Neural cell (in vitro differentiated cells): Measurements from ENCODE around the gene BABAM2. TPM values are rescaled to one million over a fixed set of nuclear protein-coding genes. Genes with fewer than 3 reads are reported as not detected.

Experiments
- H2AFZ ChIP-seq: fragments of 200-600, 300-800 bp; sonication (generic), shearing (Covaris generic); 2 replicates; pipeline ENCODE4 v1.6.0; 2014; ENCODE audit warnings: low read depth, mild to moderate bottlenecking, antibody characterized with exemption, low read length, moderate library complexity
- H3F3A ChIP-seq: fragments of 200-600 bp; shearing (Covaris generic); 2 replicates; pipeline ENCODE4 v1.6.1; 2016; ENCODE audit warnings: mild to moderate bottlenecking, moderate library complexity, mixed read lengths, antibody characterized with exemption, low read length; ENCODE audit not compliant: insufficient read depth, poor library complexity, severe bottlenecking
- H3K27ac ChIP-seq: fragments of 200-600, 300-800 bp; sonication (generic), shearing (Covaris generic); 2 replicates; pipeline ENCODE4 v1.5.1; 2014; ENCODE audit warnings: mild to moderate bottlenecking, low read length, moderate library complexity
- H3K27me3 ChIP-seq: fragments of 300-800, 200-600 bp; sonication (generic), shearing (Covaris generic); 2 replicates; pipeline ENCODE4 v1.6.0; 2014; ENCODE audit warnings: mild to moderate bottlenecking, low read depth, low read length, moderate library complexity; ENCODE audit not compliant: insufficient read depth
- H3K36me3 ChIP-seq: fragments of 300-800, 200-600 bp; sonication (generic), shearing (Covaris generic); 2 replicates; pipeline ENCODE4 v1.5.1; 2014; ENCODE audit warnings: mild to moderate bottlenecking, antibody characterized with exemption, low read length, moderate library complexity; ENCODE audit not compliant: insufficient read depth
- H3K4me2 ChIP-seq: fragments of 300-800, 200-600 bp; sonication (generic), shearing (Covaris generic); 2 replicates; pipeline ENCODE4 v1.6.0; 2014; ENCODE audit warnings: mild to moderate bottlenecking, low read length
- H3K4me3 ChIP-seq: fragments of 300-800, 200-600 bp; sonication (generic), shearing (Covaris generic); 2 replicates; pipeline ENCODE4 v1.5.1; 2014; ENCODE audit warnings: mild to moderate bottlenecking, low read length, moderate library complexity
- H3K79me2 ChIP-seq: fragments of 200-600 bp; shearing (Covaris generic); replicated peaks from 2 replicates; pipeline ENCODE4 v1.6.0; 2014; ENCODE audit warnings: mild to moderate bottlenecking, low read length, moderate library complexity; ENCODE audit not compliant: insufficient read depth
- H3K9ac ChIP-seq: fragments of 300-800, 200-600 bp; sonication (generic), shearing (Covaris generic); 2 replicates; pipeline ENCODE4 v1.6.1; 2016; ENCODE audit warnings: mild to moderate bottlenecking, low read length, mixed read lengths
- H3K9me2 ChIP-seq: fragments of 200-600 bp; shearing (Covaris generic); 2 replicates; pipeline ENCODE4 v1.6.1; 2016; ENCODE audit warnings: mild to moderate bottlenecking, low read length, mixed read lengths; ENCODE audit not compliant: insufficient read depth
- H3K9me3 ChIP-seq: fragments of 200-600, 300-800 bp; sonication (generic), shearing (Covaris generic); 2 replicates; pipeline ENCODE4 v1.6.1; 2016; ENCODE audit warnings: mild to moderate bottlenecking, mixed run types, low read length, moderate library complexity, mixed read lengths
- H4K20me1 ChIP-seq: fragments of 200-600 bp; shearing (Covaris generic); 2 replicates; pipeline ENCODE4 v1.6.1; 2016; ENCODE audit warnings: mild to moderate bottlenecking, mixed run types; ENCODE audit not compliant: insufficient read depth
- CTCF ChIP-seq: fragments of 450-650 bp; IDR thresholded peaks from 2 replicates; pipeline ENCODE4 v1.5.1; 2014; ENCODE audit warnings: antibody characterized with exemption, mild to moderate bottlenecking, moderate library complexity; ENCODE audit not compliant: poor library complexity, severe bottlenecking
- EP300 ChIP-seq: fragments of 450-650 bp; conservative IDR thresholded peaks from 2 replicates; pipeline ENCODE4 v1.6.1; 2014; ENCODE audit warnings: antibody characterized with exemption, mild to moderate bottlenecking, moderate library complexity; ENCODE audit not compliant: poor library complexity, severe bottlenecking
- EZH2 ChIP-seq: fragments of 200-600, 300-800 bp; shearing (Covaris generic), sonication (generic); IDR thresholded peaks from 2 replicates; pipeline ENCODE4 v1.6.1; 2014; ENCODE audit warnings: antibody characterized with exemption, low read length, borderline replicate concordance, mild to moderate bottlenecking; ENCODE audit not compliant: insufficient read depth, poor library complexity, severe bottlenecking
- MXI1 ChIP-seq: fragments of 450-650 bp; conservative IDR thresholded peaks from 2 replicates; pipeline ENCODE4 v1.6.1; 2014; ENCODE audit warnings: antibody characterized with exemption, mild to moderate bottlenecking; ENCODE audit not compliant: poor library complexity, severe bottlenecking
- POLR2AphosphoS5 ChIP-seq: IDR thresholded peaks from 2 replicates; pipeline ENCODE4 v1.6.1; 2012
- SMC3 ChIP-seq: fragments of 450-650 bp; conservative IDR thresholded peaks from 2 replicates; pipeline ENCODE4 v1.6.1; 2014; ENCODE audit warnings: antibody characterized with exemption, mild to moderate bottlenecking, moderate library complexity; ENCODE audit not compliant: poor library complexity
- TAF1 ChIP-seq: IDR thresholded peaks from 2 replicates; pipeline ENCODE4 v1.6.1; 2012; ENCODE audit warnings: low read depth
- polyA plus RNA-seq: library from polyadenylated mRNA; depleted of rRNA; stranded (reverse); fragments of >200 nt; gene quantifications from 2 replicates; pipeline ENCODE4 v1.2.3, GENCODE V29; 2014
- TF ChIP-seq, protein P1 (sequence below): IDR thresholded peaks from 2 replicates; pipeline ENCODE4 v1.6.1; 2012; ENCODE audit warnings: borderline replicate concordance

Gene BABAM2
- polyA plus RNA-seq, 1 donor from 2014 or later: 15.3 TPM

DNA sequence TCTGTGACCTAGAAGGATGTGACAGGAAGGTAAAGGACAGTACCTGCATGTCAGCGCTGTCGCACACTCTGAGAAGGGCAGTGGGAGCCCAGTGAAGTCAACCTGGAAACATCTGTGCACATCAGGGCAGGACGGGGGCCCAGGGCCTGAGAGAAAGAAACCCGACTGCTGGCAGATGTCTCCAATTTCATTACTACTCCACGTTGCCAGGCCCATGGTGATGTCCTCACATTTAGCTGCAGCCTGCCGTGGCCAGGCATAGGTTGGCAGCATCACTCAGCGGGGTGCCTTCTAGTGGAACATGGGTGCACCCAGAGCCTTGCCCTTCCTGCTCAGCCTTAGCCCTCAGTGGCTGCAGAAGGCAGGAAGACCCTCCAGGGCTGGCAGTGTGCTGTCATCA, 429.8 kb downstream of the BABAM2 start:
- no peaks in the 10 kb centered on the region for H3K9me2 ChIP-seq
- H3K79me2 ChIP-seq: no peaks in the 10 kb centered on the region
- H4K20me1 ChIP-seq: no peaks in the 10 kb centered on the region
- H3K27me3 ChIP-seq: no peaks in the 10 kb centered on the region
- H2AFZ ChIP-seq: no peak overlapping the region
- no peak overlapping the region for H3K4me3 ChIP-seq
- no peak overlapping the region for H3K27ac ChIP-seq
- H3F3A ChIP-seq: no peaks in the 10 kb centered on the region
- H3K9ac ChIP-seq: no peak overlapping the region
- no peaks in the 10 kb centered on the region for H3K36me3 ChIP-seq
- H3K4me2 ChIP-seq: no peak overlapping the region
- H3K9me3 ChIP-seq: no peaks in the 10 kb centered on the region
- TF ChIP-seq TAF1 (no peak), CTCF (no peak), SMC3 (no peak), EZH2 (no peak), POLR2AphosphoS5 (no peak)
- TF ChIP-seq, protein P1, sequence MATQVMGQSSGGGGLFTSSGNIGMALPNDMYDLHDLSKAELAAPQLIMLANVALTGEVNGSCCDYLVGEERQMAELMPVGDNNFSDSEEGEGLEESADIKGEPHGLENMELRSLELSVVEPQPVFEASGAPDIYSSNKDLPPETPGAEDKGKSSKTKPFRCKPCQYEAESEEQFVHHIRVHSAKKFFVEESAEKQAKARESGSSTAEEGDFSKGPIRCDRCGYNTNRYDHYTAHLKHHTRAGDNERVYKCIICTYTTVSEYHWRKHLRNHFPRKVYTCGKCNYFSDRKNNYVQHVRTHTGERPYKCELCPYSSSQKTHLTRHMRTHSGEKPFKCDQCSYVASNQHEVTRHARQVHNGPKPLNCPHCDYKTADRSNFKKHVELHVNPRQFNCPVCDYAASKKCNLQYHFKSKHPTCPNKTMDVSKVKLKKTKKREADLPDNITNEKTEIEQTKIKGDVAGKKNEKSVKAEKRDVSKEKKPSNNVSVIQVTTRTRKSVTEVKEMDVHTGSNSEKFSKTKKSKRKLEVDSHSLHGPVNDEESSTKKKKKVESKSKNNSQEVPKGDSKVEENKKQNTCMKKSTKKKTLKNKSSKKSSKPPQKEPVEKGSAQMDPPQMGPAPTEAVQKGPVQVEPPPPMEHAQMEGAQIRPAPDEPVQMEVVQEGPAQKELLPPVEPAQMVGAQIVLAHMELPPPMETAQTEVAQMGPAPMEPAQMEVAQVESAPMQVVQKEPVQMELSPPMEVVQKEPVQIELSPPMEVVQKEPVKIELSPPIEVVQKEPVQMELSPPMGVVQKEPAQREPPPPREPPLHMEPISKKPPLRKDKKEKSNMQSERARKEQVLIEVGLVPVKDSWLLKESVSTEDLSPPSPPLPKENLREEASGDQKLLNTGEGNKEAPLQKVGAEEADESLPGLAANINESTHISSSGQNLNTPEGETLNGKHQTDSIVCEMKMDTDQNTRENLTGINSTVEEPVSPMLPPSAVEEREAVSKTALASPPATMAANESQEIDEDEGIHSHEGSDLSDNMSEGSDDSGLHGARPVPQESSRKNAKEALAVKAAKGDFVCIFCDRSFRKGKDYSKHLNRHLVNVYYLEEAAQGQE: no peak

DNA sequence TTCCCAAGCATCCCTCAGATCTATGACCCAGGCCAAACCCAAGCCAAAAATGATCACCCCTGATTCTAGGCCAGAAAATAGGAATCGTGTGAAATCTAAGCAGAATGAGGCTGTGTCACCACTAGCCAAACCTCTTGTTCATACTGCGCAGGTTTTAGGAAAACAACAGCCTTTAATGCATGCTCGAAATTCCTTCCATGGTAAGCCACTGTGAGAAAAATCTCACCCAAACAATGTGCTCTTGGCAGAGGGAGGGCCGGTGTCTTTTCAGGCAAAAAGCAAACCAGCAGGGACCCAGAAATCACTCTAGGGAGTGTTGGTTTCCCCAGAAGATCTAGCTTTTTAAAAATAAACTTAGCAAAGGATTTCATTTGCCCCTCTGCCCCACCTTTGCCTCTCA, 430.9 kb downstream of the BABAM2 start:
- Histone ChIP-seq H3K27me3 (no peaks in the 10 kb centered on the region), H3F3A (no peaks in the 10 kb centered on the region), H3K36me3 (no peaks in the 10 kb centered on the region), H4K20me1 (no peaks in the 10 kb centered on the region), H2AFZ (no peak overlapping the region), H3K27ac (no peak overlapping the region), H3K79me2 (no peaks in the 10 kb centered on the region), H3K9ac (no peak overlapping the region), H3K9me3 (no peaks in the 10 kb centered on the region), H3K4me3 (no peak overlapping the region), H3K4me2 (no peak overlapping the region), H3K9me2 (no peaks in the 10 kb centered on the region)
- TF ChIP-seq MXI1 (no peak), EP300 (no peak)
- TF ChIP-seq, protein P1: no peak
